ENCODE measurements around the gene ISM1. TPM values are rescaled to one million over a fixed set of nuclear protein-coding genes. Genes with fewer than 3 reads are reported as not detected.

Gene ISM1
- total RNA-seq, 1 donor from 2014 or later = 0.98 TPM

GRCh38 chr20:13262302-13262650 is 41.2 kb downstream of the ISM1 start:
- Mint-ChIP-seq H3K36me3 (ENCODE audit: low read depth, unreplicated experiment) (no peaks in the 10 kb centered on the region), H3K9me3 (ENCODE audit: unreplicated experiment) (no peaks in the 10 kb centered on the region), H3K4me1 (ENCODE audit: low read depth, unreplicated experiment) (peaks cover 3% of the 10 kb centered on the region), H3K27me3 (ENCODE audit: low read depth, unreplicated experiment) (peaks cover 9% of the 10 kb centered on the region), H3K27ac (ENCODE audit: unreplicated experiment) (no peak overlapping the region), H3K4me3 (ENCODE audit: unreplicated experiment) (no peak overlapping the region)
- no peaks in the 10 kb centered on the region for H3K79me2 ChIP-seq (ENCODE audit: insufficient read depth, low read length)
- peaks cover 2% of the 10 kb centered on the region for H3K9me3 ChIP-seq (ENCODE audit: insufficient read depth, low read depth, low read length)
- TF ChIP-seq EZH2 (IDR thresholded peaks at IDR 0.05; ENCODE audit: insufficient read depth, low read length) = no peak
- no peak for TF ChIP-seq CTCF (IDR thresholded peaks at IDR 0.05; ENCODE audit: insufficient read depth, low read depth, low read length)
- no peaks in the 10 kb centered on the region for H3K4me1 ChIP-seq (ENCODE audit: insufficient read depth, low read length)
- no peak overlapping the region for H3K4me3 ChIP-seq (ENCODE audit: insufficient read depth, low read depth, low read length)
- H2AFZ ChIP-seq (ENCODE audit: low read depth, low read length) = no peak overlapping the region
- no peak for FAIRE-seq
- no peak overlapping the region for H3K9ac ChIP-seq (ENCODE audit: low read length)
- no peaks in the 10 kb centered on the region for H4K20me1 ChIP-seq (ENCODE audit: insufficient read depth, low read length)
- peaks cover 3% of the 10 kb centered on the region for H3K27me3 ChIP-seq (ENCODE audit: insufficient read depth, low read length)
- no peaks in the 10 kb centered on the region for H3K36me3 ChIP-seq (ENCODE audit: insufficient read depth, low read length)
- DNase-seq (ENCODE audit: low read depth) = no peak
- H3K4me2 ChIP-seq (ENCODE audit: low read length) = no peak overlapping the region
- H3K27ac ChIP-seq (ENCODE audit: low read depth, low read length) = no peak overlapping the region

GRCh38 chr20:13262671-13263360 is 41.7 kb downstream of the ISM1 start:
- peaks cover 3% of the 10 kb centered on the region for H3K4me1 Mint-ChIP-seq (ENCODE audit: low read depth, unreplicated experiment)
- H3K4me3 Mint-ChIP-seq (ENCODE audit: unreplicated experiment) = no peak overlapping the region
- no peak for TF ChIP-seq EZH2 (IDR thresholded peaks at IDR 0.05; ENCODE audit: insufficient read depth, low read length)
- TF ChIP-seq CTCF (IDR thresholded peaks at IDR 0.05; ENCODE audit: insufficient read depth, low read depth, low read length) = no peak
- peaks cover 3% of the 10 kb centered on the region for H3K27me3 ChIP-seq (ENCODE audit: insufficient read depth, low read length)
- no peaks in the 10 kb centered on the region for H3K79me2 ChIP-seq (ENCODE audit: insufficient read depth, low read length)
- H3K9me3 ChIP-seq (ENCODE audit: insufficient read depth, low read depth, low read length) = peaks cover 2% of the 10 kb centered on the region
- FAIRE-seq = no peak
- H3K27ac ChIP-seq (ENCODE audit: low read depth, low read length) = no peak overlapping the region
- peaks cover 9% of the 10 kb centered on the region for H3K27me3 Mint-ChIP-seq (ENCODE audit: low read depth, unreplicated experiment)
- H3K9ac ChIP-seq (ENCODE audit: low read length) = no peak overlapping the region
- H3K4me2 ChIP-seq (ENCODE audit: low read length) = no peak overlapping the region
- no peak overlapping the region for H3K4me3 ChIP-seq (ENCODE audit: insufficient read depth, low read depth, low read length)
- H3K4me1 ChIP-seq (ENCODE audit: insufficient read depth, low read length) = no peaks in the 10 kb centered on the region
- no peaks in the 10 kb centered on the region for H3K36me3 Mint-ChIP-seq (ENCODE audit: low read depth, unreplicated experiment)
- no peaks in the 10 kb centered on the region for H4K20me1 ChIP-seq (ENCODE audit: insufficient read depth, low read length)
- no peak for DNase-seq (ENCODE audit: low read depth)
- no peak overlapping the region for H2AFZ ChIP-seq (ENCODE audit: low read depth, low read length)
- H3K36me3 ChIP-seq (ENCODE audit: insufficient read depth, low read length) = no peaks in the 10 kb centered on the region
- no peaks in the 10 kb centered on the region for H3K9me3 Mint-ChIP-seq (ENCODE audit: unreplicated experiment)
- no peak overlapping the region for H3K27ac Mint-ChIP-seq (ENCODE audit: unreplicated experiment)

GRCh38 chr20:13263451-13263850 is 42.4 kb downstream of the ISM1 start:
- Mint-ChIP-seq H3K36me3 (ENCODE audit: low read depth, unreplicated experiment) (no peaks in the 10 kb centered on the region), H3K27ac (ENCODE audit: unreplicated experiment) (no peak overlapping the region), H3K4me3 (ENCODE audit: unreplicated experiment) (no peak overlapping the region), H3K27me3 (ENCODE audit: low read depth, unreplicated experiment) (peaks cover 14% of the 10 kb centered on the region), H3K9me3 (ENCODE audit: unreplicated experiment) (no peaks in the 10 kb centered on the region), H3K4me1 (ENCODE audit: low read depth, unreplicated experiment) (peaks cover 3% of the 10 kb centered on the region)
- Histone ChIP-seq H3K4me2 (ENCODE audit: low read length) (no peak overlapping the region), H3K27me3 (ENCODE audit: insufficient read depth, low read length) (peaks cover 3% of the 10 kb centered on the region), H4K20me1 (ENCODE audit: insufficient read depth, low read length) (no peaks in the 10 kb centered on the region), H3K9ac (ENCODE audit: low read length) (no peak overlapping the region), H3K36me3 (ENCODE audit: insufficient read depth, low read length) (no peaks in the 10 kb centered on the region), H3K79me2 (ENCODE audit: insufficient read depth, low read length) (no peaks in the 10 kb centered on the region), H2AFZ (ENCODE audit: low read depth, low read length) (no peak overlapping the region), H3K27ac (ENCODE audit: low read depth, low read length) (no peak overlapping the region), H3K4me3 (ENCODE audit: insufficient read depth, low read depth, low read length) (no peak overlapping the region), H3K9me3 (ENCODE audit: insufficient read depth, low read depth, low read length) (peaks cover 2% of the 10 kb centered on the region), H3K4me1 (ENCODE audit: insufficient read depth, low read length) (no peaks in the 10 kb centered on the region)
- TF ChIP-seq CTCF (IDR thresholded peaks at IDR 0.05; ENCODE audit: insufficient read depth, low read depth, low read length) (no peak), EZH2 (IDR thresholded peaks at IDR 0.05; ENCODE audit: insufficient read depth, low read length) (no peak)
- DNase-seq (ENCODE audit: low read depth) (no peak), FAIRE-seq (no peak)
